Stimulated activated naive CD8-positive, alpha-beta T cell treated with anti-CD3 and anti-CD28 coated beads, Interleukin-15, amount 100 ng/mL, for 72 hours (primary cell): ENCODE results near the gene SMAD3.
A peak's percentile ranks its signal among the peaks of the same experiment; 100 is the strongest.

Experiments used
- ATAC-seq: fragments of 150-1000 bp; cut with Tn5 transposase; 2 replicates; pipeline ENCODE4 v1.10.0; 2021; ENCODE audit warnings: mild to moderate bottlenecking, moderate library complexity
- DNase-seq, 2 donors: peaks; one replicate each; pipeline ENCODE4 v3.0.0; 2021 to 2022
- H3K27ac Mint-ChIP-seq, 2 donors: one replicate each; pipeline ENCODE4 v1.8.0; 2022; ENCODE audit warnings: mild to moderate bottlenecking in 2 of 2, mixed read lengths in 2 of 2, moderate library complexity in 2 of 2
- H3K27me3 Mint-ChIP-seq: one replicate; pipeline ENCODE4 v1.8.0; 2022; ENCODE audit warnings: mixed read lengths
- H3K4me1 Mint-ChIP-seq: one replicate; pipeline ENCODE4 v1.8.0; 2022; ENCODE audit warnings: mild to moderate bottlenecking, mixed read lengths
- H3K4me3 Mint-ChIP-seq, 2 donors: one replicate each; pipeline ENCODE4 v1.8.0; 2022; ENCODE audit warnings: mild to moderate bottlenecking in 2 of 2, mixed read lengths in 2 of 2, moderate library complexity in 1 of 2
- H3K9me3 Mint-ChIP-seq, 2 donors: one replicate each; pipeline ENCODE4 v1.8.0; 2022; ENCODE audit warnings: mixed read lengths in 2 of 2

Gene SMAD3

DNA sequence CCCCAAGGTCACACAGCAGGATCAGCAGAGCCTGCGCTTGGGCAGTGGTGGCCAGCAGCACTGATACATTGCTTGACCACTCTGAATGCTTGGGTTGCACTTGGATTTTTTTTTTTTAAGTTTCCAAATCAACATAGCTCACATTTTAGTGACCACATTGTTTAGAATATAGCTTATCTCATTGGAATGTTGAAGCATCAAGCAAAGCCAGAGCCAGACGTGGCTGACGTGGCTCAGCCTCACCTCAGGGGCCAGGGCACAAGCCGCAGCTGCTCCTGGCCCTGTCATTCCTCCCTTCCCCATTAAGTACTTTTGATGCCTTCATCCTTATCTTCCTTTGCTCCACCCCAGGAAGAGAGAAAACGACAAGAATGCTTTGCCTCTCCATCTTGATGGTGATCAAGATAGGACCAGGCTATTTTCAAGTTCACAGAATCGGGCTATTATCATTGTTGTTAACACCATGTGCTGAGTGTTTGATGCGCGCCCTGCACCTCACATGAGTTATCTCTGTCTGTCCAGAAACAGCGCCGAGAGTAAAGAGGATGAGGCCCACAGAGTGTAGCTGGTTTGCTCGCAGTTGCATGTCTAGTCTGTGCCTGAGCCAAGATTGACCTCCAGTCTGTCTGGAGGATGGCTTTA, 113.3 kb downstream of the SMAD3 start:
- Mint-ChIP-seq H3K9me3 (no peaks in the 10 kb centered on the region), H3K4me3 (no peak overlapping the region), H3K27me3 (no peaks in the 10 kb centered on the region), H3K27ac (no peak overlapping the region), H3K4me1 (peaks cover 40% of the 10 kb centered on the region)
- ATAC-seq (no peak), DNase-seq (no peak)

DNA sequence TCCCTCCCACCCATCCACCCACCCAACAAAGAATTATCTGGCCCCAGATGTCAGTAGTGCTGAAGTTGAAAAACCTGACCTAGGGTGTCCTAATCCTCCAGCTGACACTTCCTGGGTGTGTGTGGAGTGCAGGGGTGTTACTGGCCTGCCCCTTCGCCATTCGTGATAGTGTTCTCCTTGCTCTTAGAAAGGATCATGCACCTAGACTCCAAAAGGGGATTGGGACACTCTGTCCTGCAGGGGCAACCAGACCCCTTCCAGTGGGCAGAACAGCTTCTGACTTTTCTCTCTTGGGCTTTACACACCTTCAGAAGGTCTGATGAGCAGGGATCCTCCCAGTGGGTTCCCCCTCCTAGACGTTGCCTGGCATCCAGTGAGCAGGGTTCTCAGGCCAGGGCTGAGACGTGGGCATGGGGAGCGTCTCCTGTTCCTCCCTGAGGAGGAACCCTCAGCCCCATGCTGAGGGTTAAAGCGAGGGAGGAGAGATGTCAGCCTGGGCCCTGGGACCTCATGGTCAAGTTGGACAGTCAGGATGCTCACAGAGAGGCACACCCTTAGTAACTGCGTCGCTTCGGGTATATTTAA, 114.1 kb downstream of the SMAD3 start:
- Mint-ChIP-seq H3K27me3 (no peaks in the 10 kb centered on the region), H3K27ac (peak overlapping the region in 1 of 2 donors; percentile 87), H3K4me1 (peaks cover 32% of the 10 kb centered on the region), H3K9me3 (no peaks in the 10 kb centered on the region), H3K4me3 (no peak overlapping the region)
- ATAC-seq (no peak), DNase-seq (no peak)

DNA sequence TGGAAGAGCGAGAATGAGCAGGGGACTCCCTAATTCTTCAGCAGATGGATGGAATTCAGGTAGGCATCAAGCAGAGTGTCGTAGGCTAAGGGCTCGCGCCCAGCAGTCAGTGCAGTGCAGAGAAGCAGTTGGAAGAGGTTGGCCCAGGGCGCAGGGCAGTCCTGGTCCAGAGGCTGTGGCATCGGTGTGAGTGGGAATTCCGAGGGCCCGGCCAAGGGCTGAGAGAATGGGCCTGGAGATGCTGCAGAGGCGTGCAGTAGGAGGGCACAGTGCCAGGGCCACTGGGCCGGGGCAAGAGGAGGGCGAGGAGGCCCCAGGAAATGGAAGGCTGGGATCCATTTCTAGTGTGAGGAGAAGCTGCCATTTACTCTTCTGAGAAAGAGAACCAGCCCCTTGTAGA, 114.6 kb downstream of the SMAD3 start:
- H3K4me3 Mint-ChIP-seq, result no peak overlapping the region
- H3K9me3 Mint-ChIP-seq, result no peaks in the 10 kb centered on the region
- H3K4me1 Mint-ChIP-seq, result peaks cover 29% of the 10 kb centered on the region
- no peak for ATAC-seq
- H3K27ac Mint-ChIP-seq, result no peak overlapping the region
- no peak for DNase-seq
- no peaks in the 10 kb centered on the region for H3K27me3 Mint-ChIP-seq

DNA sequence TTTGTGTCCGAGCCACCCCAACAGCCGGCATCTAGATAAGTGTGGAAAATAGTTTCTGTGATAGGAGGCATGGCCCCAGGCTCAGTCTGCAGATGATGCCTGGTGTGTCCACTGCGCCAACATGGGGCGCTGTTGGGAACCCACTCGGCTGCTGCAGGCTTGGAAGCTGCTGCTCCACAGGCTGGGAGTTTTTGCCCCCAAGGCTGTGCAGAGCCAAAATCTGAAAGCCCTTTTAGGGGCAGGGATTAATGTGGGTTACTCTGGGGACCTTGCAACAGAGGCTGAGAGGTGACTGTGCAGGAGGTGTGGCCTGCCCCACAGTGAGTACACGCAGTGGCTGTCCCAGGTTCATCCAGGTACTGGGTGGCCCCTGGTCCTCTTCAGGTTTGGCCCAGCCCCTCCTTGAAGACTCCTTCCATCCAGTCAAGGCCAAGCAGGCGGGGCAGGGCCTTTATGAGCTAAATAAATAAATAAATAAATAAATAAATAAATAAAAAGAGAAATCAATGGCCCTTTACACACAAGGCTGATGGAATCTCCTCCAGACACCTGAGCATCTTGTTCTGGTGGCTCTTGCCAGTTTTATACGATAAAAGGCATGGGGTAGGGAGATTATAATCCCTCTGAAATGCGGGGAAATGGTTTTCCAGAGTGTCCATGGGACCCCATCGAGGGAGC, 115.3 kb downstream of the SMAD3 start:
- Mint-ChIP-seq H3K27me3 (no peaks in the 10 kb centered on the region), H3K4me1 (peaks cover 29% of the 10 kb centered on the region), H3K4me3 (no peak overlapping the region), H3K27ac (no peak overlapping the region), H3K9me3 (no peaks in the 10 kb centered on the region)
- ATAC-seq (no peak), DNase-seq (no peak)

DNA sequence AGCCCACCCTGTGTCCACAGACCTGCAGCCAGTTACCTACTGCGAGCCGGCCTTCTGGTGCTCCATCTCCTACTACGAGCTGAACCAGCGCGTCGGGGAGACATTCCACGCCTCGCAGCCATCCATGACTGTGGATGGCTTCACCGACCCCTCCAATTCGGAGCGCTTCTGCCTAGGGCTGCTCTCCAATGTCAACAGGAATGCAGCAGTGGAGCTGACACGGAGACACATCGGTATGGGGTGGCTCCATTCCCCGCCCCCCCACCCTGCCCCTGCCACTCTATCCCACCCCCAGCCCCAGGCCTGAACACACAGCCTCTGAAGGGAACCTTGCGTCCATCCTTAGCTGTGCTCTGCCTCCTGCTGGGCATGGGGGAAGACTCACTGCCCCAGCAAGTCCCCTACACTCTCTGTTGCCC, 115.8 kb downstream of the SMAD3 start:
- DNase-seq (no peak), ATAC-seq (no peak)
- Mint-ChIP-seq H3K4me1 (peaks cover 29% of the 10 kb centered on the region), H3K4me3 (no peak overlapping the region), H3K27ac (no peak overlapping the region), H3K27me3 (no peaks in the 10 kb centered on the region), H3K9me3 (no peaks in the 10 kb centered on the region)

DNA sequence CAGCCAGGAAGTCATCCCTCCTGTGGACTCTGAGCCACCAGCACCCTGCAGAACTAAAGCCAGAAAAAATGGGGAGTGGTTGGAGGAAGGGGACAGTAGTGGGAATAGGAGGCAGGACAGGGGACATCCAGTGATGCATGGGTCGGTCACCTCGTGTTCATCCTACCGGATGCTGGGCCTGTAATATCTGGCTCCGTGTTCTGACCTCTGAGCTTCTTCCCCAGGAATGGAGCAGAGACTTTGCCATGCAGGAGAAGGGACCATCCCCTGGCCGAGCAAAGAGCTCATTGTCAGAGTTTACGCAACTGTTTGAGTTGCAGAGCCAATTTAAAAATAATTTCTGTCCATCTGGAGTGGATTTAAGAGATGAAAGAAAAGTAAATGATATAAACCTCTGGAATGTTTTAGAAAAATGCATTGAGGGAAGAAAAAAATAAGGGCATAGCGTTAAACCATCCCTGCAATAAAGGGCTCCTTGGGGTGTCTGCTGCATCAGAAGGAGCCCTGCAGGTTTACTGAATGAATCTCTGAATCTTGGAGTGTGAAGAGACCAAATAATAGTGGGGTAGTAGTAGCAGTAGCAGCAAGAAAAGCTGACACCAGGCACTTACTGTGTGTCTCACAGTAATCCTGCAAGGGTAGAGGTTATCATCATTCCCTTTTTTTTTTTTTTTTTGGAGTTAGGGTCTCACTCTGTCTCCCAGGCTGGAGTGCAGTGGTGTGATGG, 118.2 kb downstream of the SMAD3 start:
- DNase-seq, result no peak
- H3K27me3 Mint-ChIP-seq, result no peaks in the 10 kb centered on the region
- H3K4me1 Mint-ChIP-seq, result peaks cover 26% of the 10 kb centered on the region
- no peaks in the 10 kb centered on the region for H3K9me3 Mint-ChIP-seq
- no peak overlapping the region for H3K4me3 Mint-ChIP-seq
- H3K27ac Mint-ChIP-seq, result no peak overlapping the region
- no peak for ATAC-seq

DNA sequence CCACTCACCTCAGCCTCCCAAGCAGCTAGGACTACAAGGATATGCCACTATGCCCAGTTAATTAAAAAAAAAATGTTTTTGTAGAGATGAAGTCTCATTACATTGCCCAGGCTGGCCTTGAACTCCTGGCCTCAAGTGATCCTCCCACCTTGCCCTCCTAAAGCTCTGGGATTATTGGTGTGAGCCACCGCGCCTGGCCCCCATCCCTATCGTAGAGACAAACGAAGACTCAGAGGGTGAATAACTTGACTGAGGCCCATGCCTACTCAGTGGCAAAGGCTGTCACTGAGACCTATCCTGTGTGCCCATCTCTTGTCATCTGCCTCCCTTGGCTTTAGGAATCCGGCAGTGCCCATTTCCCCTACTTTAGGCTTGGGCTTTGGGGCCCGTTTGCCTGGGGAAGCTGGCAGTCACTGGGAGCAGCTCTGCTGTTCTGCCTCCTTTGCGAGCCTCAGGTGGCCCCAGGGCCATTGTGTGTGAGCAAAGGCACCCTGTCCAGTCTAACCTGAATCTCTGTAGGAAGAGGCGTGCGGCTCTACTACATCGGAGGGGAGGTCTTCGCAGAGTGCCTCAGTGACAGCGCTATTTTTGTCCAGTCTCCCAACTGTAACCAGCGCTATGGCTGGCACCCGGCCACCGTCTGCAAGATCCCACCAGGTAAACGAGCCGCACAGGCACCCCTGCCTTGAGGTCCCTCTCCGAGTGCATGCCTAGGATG, 119.0 kb downstream of the SMAD3 start:
- no peak overlapping the region for H3K4me3 Mint-ChIP-seq
- ATAC-seq (no peak), DNase-seq (peak in 1 of 2 donors; percentile 8)
- no peaks in the 10 kb centered on the region for H3K27me3 Mint-ChIP-seq
- H3K4me1 Mint-ChIP-seq, result peaks cover 25% of the 10 kb centered on the region
- peak overlapping the region in 1 of 2 donors; percentile 27 for H3K27ac Mint-ChIP-seq
- H3K9me3 Mint-ChIP-seq, result no peaks in the 10 kb centered on the region

DNA sequence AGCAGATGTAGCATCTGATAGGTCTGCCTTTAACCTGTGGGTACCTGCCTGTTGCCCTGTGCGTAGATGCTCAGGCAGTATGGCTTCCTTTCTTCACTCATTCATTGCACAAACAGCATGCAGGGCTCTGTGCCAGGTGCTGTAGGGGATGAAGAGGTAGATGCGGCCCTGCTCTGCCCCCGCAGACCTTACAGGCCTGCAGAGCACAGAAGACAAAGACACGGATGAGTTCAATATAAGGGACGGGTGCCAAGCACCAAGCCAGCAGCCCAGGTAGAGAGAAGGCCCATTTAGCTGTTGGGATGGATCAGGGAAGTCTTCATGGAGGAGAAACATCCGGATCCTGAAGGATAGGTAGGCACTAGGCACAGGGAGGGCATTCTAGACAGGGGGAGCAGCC, 119.6 kb downstream of the SMAD3 start:
- no peak overlapping the region for H3K4me3 Mint-ChIP-seq
- no peaks in the 10 kb centered on the region for H3K9me3 Mint-ChIP-seq
- H3K4me1 Mint-ChIP-seq, result peaks cover 18% of the 10 kb centered on the region
- ATAC-seq, result no peak
- peak in 1 of 2 donors; percentile 1 for DNase-seq
- peak overlapping the region; percentile 21 to 59 for H3K27ac Mint-ChIP-seq
- no peaks in the 10 kb centered on the region for H3K27me3 Mint-ChIP-seq

DNA sequence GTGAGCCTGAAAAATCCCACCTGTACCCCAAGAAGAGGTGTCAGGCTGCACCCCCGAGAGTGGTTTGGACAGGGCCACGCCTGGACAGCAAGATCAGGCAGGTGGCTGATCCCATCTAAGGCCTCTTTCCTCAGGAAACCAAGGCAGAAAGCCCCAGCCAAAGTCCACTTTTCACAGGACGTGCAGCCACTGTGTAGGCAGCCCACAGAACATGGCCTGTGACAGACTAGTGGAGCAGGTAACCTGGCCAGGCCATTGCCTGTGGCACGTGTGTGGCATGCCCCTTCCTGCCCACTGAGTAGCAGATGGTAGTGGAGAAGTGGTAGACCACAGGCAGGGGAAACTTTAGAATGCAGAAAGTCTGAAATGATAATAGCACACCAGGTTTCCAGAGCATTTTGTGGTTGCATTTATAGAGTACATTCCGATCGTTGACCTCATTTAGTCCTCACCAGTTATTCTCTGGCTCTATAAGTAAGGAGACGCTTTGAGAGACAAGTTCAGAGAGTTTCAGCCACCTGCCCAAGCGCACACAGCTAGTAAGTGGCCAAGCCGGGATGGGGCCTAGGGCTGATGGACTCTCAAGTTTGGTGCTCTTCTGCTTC, 120.3 kb downstream of the SMAD3 start:
- peak overlapping the region; percentile 54 to 59 for H3K27ac Mint-ChIP-seq
- H3K9me3 Mint-ChIP-seq, result no peaks in the 10 kb centered on the region
- H3K4me1 Mint-ChIP-seq, result peaks cover 17% of the 10 kb centered on the region
- H3K4me3 Mint-ChIP-seq, result no peak overlapping the region
- ATAC-seq, result peak; percentile 95
- H3K27me3 Mint-ChIP-seq, result no peaks in the 10 kb centered on the region
- DNase-seq, result peak in 1 of 2 donors; percentile 56

DNA sequence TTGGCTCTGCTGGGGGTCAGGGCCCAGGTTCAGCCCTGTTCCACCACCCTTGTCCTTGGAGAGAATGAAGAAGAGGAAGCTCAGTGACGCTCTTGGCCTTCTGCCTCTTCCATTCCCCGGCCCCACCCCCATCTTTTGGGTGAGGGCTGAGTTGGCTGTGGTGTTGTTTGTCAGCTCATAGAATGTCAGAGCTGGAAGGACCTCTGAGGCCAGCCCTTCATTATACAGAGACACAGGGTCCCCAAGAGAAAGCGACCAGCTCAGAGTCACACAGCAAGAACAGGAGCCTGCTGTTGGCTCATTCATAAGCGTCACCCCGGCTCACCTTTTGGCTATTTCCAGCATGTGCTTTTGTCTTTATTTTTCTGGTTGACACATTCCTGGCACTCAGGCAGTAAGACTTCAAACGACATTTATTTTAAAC, 120.8 kb downstream of the SMAD3 start:
- ATAC-seq, result peak; percentile 6
- peaks cover 17% of the 10 kb centered on the region for H3K4me1 Mint-ChIP-seq
- H3K4me3 Mint-ChIP-seq, result no peak overlapping the region
- no peak for DNase-seq
- no peaks in the 10 kb centered on the region for H3K9me3 Mint-ChIP-seq
- H3K27ac Mint-ChIP-seq, result peak overlapping the region; percentile 54 to 74
- no peaks in the 10 kb centered on the region for H3K27me3 Mint-ChIP-seq

DNA sequence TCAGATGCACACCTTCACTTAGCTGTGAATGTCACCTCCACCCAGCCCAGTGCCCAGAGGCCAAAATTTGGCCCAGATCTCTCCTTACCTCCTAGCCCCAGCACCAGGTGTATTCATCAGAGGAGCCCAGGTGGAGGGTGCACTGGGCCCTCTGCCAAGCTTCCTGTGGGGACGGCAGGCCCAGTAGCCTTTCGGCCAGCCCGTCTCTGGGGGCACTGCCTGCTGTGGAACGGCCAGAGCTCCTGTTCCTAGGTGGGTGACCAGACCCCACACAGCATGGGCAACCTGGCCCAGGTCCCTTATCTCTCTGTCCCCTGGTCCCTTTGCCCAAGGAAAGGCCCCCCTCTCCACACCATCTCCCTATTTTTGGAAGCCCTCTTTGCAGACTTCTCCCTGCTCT, 121.3 kb downstream of the SMAD3 start:
- H3K27ac Mint-ChIP-seq, result peak overlapping the region in 1 of 2 donors; percentile 74
- H3K4me3 Mint-ChIP-seq, result no peak overlapping the region
- ATAC-seq, result no peak
- H3K4me1 Mint-ChIP-seq, result peaks cover 17% of the 10 kb centered on the region
- no peaks in the 10 kb centered on the region for H3K27me3 Mint-ChIP-seq
- no peaks in the 10 kb centered on the region for H3K9me3 Mint-ChIP-seq
- peak in 1 of 2 donors; percentile 5 for DNase-seq

DNA sequence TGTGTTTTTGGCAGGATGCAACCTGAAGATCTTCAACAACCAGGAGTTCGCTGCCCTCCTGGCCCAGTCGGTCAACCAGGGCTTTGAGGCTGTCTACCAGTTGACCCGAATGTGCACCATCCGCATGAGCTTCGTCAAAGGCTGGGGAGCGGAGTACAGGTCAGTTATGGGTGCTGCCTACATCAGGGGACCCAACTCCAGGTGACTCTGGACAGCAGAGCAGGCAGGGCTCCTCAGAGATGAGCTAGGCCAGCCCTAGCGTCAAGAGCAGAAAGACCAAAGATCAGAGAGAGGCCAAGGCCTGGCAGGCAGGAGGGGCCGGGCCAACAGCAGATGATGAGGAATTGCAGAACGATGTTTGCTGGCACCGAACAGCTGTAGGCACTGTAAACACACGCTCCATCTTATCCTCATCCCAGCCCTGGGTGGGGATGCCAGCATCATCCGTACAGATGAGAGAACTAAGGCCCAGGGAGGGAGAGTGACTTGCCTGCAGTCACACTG, 122.0 kb downstream of the SMAD3 start:
- peak overlapping the region in 1 of 2 donors; percentile 80 for H3K27ac Mint-ChIP-seq

DNA sequence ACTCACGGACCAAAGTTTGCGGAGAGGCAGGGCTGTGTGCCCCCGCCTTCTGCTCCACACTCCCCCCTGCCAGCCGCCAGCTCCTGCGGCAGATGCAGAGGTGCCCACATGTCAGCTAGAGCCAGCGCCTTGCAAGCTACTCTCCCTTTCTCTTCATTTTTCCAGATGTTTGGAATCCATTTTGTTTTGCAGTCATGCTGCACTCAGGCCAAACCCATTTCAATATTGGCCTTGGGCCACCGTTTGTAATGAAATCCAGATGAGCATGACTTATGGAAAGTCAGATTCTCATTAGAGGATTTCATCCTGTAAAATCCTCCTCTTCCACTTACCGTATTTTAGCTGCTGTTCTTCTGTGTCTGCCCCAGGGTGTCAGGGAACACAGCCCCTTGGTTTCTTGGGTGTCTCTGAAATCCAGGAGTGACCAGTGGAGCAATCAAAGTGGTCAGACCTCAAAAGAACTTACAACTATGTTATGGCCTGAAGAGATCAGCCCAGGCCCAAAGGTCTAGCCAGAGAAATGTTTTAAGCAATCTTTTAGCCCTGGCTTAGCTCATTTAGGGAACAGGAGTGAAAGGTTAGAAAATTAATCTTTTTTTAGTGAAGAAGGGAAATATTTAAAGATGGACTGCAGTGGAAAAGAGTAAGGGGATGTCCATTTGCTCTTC, 123.3 kb downstream of the SMAD3 start:
- Mint-ChIP-seq H3K4me3 (no peak overlapping the region), H3K4me1 (peaks cover 28% of the 10 kb centered on the region), H3K27ac (no peak overlapping the region), H3K27me3 (no peaks in the 10 kb centered on the region), H3K9me3 (no peaks in the 10 kb centered on the region)
- DNase-seq, result no peak
- ATAC-seq, result no peak

More for the DNA sequence above, 122.0 kb downstream of the SMAD3 start:
- H3K27me3 Mint-ChIP-seq, result no peaks in the 10 kb centered on the region
- no peaks in the 10 kb centered on the region for H3K9me3 Mint-ChIP-seq
- ATAC-seq, result no peak
- no peak overlapping the region for H3K4me3 Mint-ChIP-seq
- H3K4me1 Mint-ChIP-seq, result peaks cover 25% of the 10 kb centered on the region
- DNase-seq, result no peak

DNA sequence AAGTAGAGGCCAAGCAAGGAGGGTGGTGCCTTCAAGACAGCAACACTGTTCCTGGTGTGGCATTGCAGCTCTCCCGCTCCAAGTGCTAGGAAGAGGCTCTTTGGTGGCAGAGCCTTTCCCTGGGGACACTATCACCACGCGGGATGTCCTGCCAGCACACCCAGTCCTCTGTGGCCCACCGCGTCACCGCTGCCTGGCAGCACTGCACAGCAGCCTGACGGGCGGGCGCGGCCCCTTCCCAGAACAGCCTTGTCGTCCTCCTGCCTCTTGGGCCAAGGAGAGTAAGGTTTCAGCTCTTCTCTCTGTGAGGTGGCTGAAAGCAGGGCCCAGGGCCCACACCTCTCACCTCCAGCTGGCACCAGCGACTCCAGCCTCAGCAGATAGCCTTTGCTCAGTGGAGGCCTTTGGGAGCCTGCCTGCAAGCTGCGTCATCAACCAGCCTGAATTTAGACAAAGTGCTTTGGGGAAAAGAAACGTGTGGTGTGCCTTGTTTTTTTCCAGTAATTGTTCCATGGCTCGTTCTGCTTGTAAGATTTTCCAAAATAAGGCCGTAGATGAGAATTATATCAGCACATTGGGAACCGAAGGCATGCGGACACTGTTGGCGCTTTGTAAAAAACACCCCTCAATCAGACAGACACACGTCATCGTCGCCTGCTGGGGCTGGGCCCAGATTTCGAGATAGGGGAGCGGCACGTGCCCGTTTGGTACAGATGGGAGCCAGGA, 124.1 kb downstream of the SMAD3 start:
- no peaks in the 10 kb centered on the region for H3K27me3 Mint-ChIP-seq
- H3K4me1 Mint-ChIP-seq, result peaks cover 28% of the 10 kb centered on the region
- no peak overlapping the region for H3K4me3 Mint-ChIP-seq
- no peak for ATAC-seq
- H3K27ac Mint-ChIP-seq, result no peak overlapping the region
- no peak for DNase-seq
- H3K9me3 Mint-ChIP-seq, result no peaks in the 10 kb centered on the region
